K562 (cell line): ENCODE measurements around the gene PRR14. TPM values are rescaled to one million over a fixed set of nuclear protein-coding genes. Genes with fewer than 3 reads are reported as not detected.
A peak's percentile ranks its signal among the peaks of the same experiment; 100 is the strongest.

Experiments used
- ADNP ChIP-seq: fragments of 200-800 bp; sonication (Bioruptor generic); IDR thresholded peaks from 2 replicates; pipeline ENCODE4 v1.6.1; 2016; ENCODE audit warnings: missing genetic modification characterization, missing compliant biosample characterization
- CCNT2 ChIP-seq: IDR thresholded peaks from 2 replicates; pipeline ENCODE4 v1.6.1; 2011; ENCODE audit warnings: borderline replicate concordance, low read depth, mild to moderate bottlenecking, moderate library complexity, mixed read lengths, low read length; ENCODE audit not compliant: insufficient read length; ENCODE audit errors: extremely low read depth
- EP400 ChIP-seq: fragments of 450-650 bp; IDR thresholded peaks from 2 replicates; pipeline ENCODE4 v1.6.1; 2017; ENCODE audit warnings: antibody characterized with exemption, mild to moderate bottlenecking, moderate library complexity
- ETV5 ChIP-seq: sonication (generic); formaldehyde crosslinking; IDR thresholded peaks from 2 replicates; pipeline ENCODE4 v1.4.0; 2020; ENCODE audit warnings: low read depth, mild to moderate bottlenecking, missing genetic modification reagents
- FOS ChIP-seq: IDR thresholded peaks from 3 replicates; pipeline ENCODE4 v1.6.1; 2011; ENCODE audit not compliant: insufficient read length; ENCODE audit errors: extremely low read depth
- FOXA3 ChIP-seq, 2 experiments: fragments of 450-650 bp in 1 of 2; sonication (generic) in 1 of 2; formaldehyde crosslinking; IDR thresholded peaks in 1 of 2; conservative IDR thresholded peaks in 1 of 2; 2 replicates each; pipeline versions ENCODE4 v1.4.0 to v1.8.0; 2020 to 2022; ENCODE audit warnings: mild to moderate bottlenecking in 2 of 2, missing genetic modification reagents in 1 of 2
- FOXJ3 ChIP-seq: sonication (generic); formaldehyde crosslinking; IDR thresholded peaks from 2 replicates; pipeline ENCODE4 v1.4.0; 2020; ENCODE audit warnings: mild to moderate bottlenecking, missing genetic modification reagents
- HNRNPUL1 ChIP-seq: fragments of 200-400 bp; formaldehyde crosslinking; IDR thresholded peaks from 2 replicates; pipeline ENCODE4 v1.6.1; 2017; ENCODE audit warnings: low read length
- KAT2B ChIP-seq: IDR thresholded peaks from one replicate; pipeline ENCODE4 v1.6.1; 2012; ENCODE audit warnings: low read depth, mild to moderate bottlenecking, control low read depth, inconsistent platforms, low read length, moderate library complexity
- KDM1A ChIP-seq, 2 experiments: fragments of 450-650 bp; IDR thresholded peaks; 2 replicates each; pipeline ENCODE4 v1.6.1; 2016; ENCODE audit warnings: mild to moderate bottlenecking in 2 of 2
- OTX1 ChIP-seq: fragments of 450-650 bp; formaldehyde crosslinking; IDR thresholded peaks from 2 replicates; pipeline ENCODE4 v1.4.0; 2022; ENCODE audit warnings: mild to moderate bottlenecking
- PML ChIP-seq: IDR thresholded peaks from 2 replicates; pipeline ENCODE4 v1.6.1; 2012; ENCODE audit warnings: low read length, inconsistent platforms
- SMAD2 ChIP-seq: fragments of 150-350 bp; IDR thresholded peaks from 2 replicates; pipeline ENCODE4 v1.6.1; 2014; ENCODE audit warnings: low read depth, mild to moderate bottlenecking, low read length
- SMAD4 ChIP-seq: fragments of 250-450 bp; sonication (Bioruptor Pico); conservative IDR thresholded peaks from 2 replicates; pipeline ENCODE4 v1.8.0; 2021; ENCODE audit warnings: inconsistent platforms, mild to moderate bottlenecking, moderate library complexity
- SRSF7 ChIP-seq: fragments of 200-400 bp; formaldehyde crosslinking; optimal IDR thresholded peaks from 2 replicates; pipeline ENCODE3; 2017; ENCODE audit warnings: mild to moderate bottlenecking, low read depth, low read length
- TARDBP ChIP-seq: fragments of 450-650 bp; IDR thresholded peaks from 2 replicates; pipeline ENCODE4 v1.6.1; 2016
- TCFL5 ChIP-seq: fragments of 250-450 bp; sonication (Bioruptor Pico); conservative IDR thresholded peaks from 2 replicates; pipeline ENCODE4 v1.6.1; 2021; ENCODE audit warnings: mild to moderate bottlenecking, moderate library complexity, matching md5 sums
- ZBED1 ChIP-seq: IDR thresholded peaks from 2 replicates; pipeline ENCODE4 v1.6.1; 2014
- ZNF12 ChIP-seq: sonication (generic); formaldehyde crosslinking; IDR thresholded peaks from 2 replicates; pipeline ENCODE4 v1.4.0; 2020; ENCODE audit warnings: mild to moderate bottlenecking, missing genetic modification reagents
- ZNF3 ChIP-seq: fragments of 250-450 bp; sonication (Bioruptor Pico); IDR thresholded peaks from 2 replicates; pipeline ENCODE4 v1.5.0; 2021; ENCODE audit warnings: mild to moderate bottlenecking, moderate library complexity
- ZNF766 ChIP-seq: fragments of 200-800 bp; sonication (Bioruptor generic); conservative IDR thresholded peaks from 2 replicates; pipeline ENCODE4 v1.6.1; 2016; ENCODE audit warnings: missing genetic modification characterization, missing compliant biosample characterization
- polyA plus RNA-seq, 8 experiments: library from polyadenylated mRNA; depleted of rRNA in 4 of 8; stranded (reverse) in 5 of 8; unstranded in 3 of 8; fragments of >200 nt; fragmentation: Nextera tagmentation in 2 of 8; fragmentation: Illumina TruSeq in 1 of 8; extraction: Ambion mirVana in 2 of 8; extraction: Trizol in 1 of 8; gene quantifications; 2 replicates each; pipeline versions ENCODE4 v1.2.1 to v1.2.3, GENCODE V29; 2011 to 2014; ENCODE audit warnings: inconsistent platforms in 1 of 8, missing spikeins in 1 of 8
- total RNA-seq, 7 experiments: library from RNA; depleted of rRNA in 6 of 7; stranded (reverse); fragments of >200 nt in 6 of 7; fragmentation: Illumina TruSeq in 2 of 7; extraction: Trizol in 2 of 7; gene quantifications; 2 replicates each; pipeline versions ENCODE4 v1.2.1 to v1.2.3, GENCODE V29; 2011 to 2021; ENCODE audit warnings: low replicate concordance in 1 of 7
- TF ChIP-seq, protein P1 (sequence below): sonication (generic); formaldehyde crosslinking; IDR thresholded peaks from 2 replicates; pipeline ENCODE4 v1.9.0; 2022; ENCODE audit warnings: mild to moderate bottlenecking, missing genetic modification reagents
- TF ChIP-seq, protein P2 (sequence below): sonication (generic); formaldehyde crosslinking; IDR thresholded peaks from 2 replicates; pipeline ENCODE4 v1.8.1; 2022; ENCODE audit warnings: missing genetic modification reagents
- TF ChIP-seq, protein P3 (sequence below): fragments of 450-650 bp; conservative IDR thresholded peaks from 2 replicates; pipeline ENCODE4 v1.6.1; 2016; ENCODE audit warnings: missing genetic modification characterization, low read depth, mild to moderate bottlenecking, missing compliant biosample characterization, moderate library complexity
- TF ChIP-seq, protein P4 (sequence below): fragments of 450-650 bp; formaldehyde crosslinking; IDR thresholded peaks from 2 replicates; pipeline ENCODE4 v1.4.0; 2022; ENCODE audit warnings: mild to moderate bottlenecking, moderate library complexity
- TF ChIP-seq, protein P5 (sequence below): sonication (generic); formaldehyde crosslinking; IDR thresholded peaks from 2 replicates; pipeline ENCODE4 v1.8.0; 2022; ENCODE audit warnings: mild to moderate bottlenecking, missing genetic modification reagents

PRR14 gene
- total and polyA plus RNA-seq, 9 of the 15 experiments (the other 6 are each of a cell fraction or from before 2014, with no cell fraction given): 2.2 to 63.1 (median 11.5) TPM

DNA sequence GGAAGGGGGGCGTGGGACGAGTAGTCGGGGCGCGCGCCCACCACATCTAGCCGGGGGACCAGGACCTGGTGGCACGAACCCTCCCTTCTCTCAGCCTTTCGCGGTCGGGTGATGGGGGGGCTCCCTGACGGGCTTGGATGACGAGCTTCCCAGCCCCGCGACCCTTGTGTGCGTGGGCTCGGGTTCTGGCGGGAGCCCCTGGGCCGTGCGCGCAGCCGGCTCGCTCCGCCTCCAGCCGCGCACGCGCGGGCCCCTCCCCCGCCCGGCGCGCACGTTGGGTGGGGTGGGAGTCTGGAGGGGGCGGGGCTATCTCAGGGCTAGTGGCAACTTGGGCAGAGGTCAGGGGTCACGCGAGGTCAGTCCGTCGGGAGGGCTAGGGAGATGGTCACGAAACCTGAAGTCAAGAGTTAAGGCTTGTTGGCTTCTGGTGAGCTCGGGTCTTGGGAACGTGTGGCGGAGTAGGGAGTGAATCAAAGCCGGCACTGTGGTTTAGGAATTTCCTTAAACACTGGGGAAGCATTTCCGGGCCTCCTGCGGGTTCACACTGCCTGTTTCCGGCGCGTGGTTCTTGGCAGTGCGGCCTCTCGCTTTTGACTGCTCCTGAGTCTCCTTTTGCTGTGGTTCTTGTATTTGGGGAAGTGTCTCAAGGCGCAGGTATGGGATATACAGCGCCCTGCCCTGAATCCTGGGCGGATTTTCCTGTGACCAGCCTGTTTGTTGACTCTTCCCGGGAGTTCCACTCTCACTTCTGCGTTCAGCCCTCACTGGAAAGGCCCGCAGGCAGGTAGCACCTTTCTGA lies 48.3 kb downstream of the PRR14 start, which contains the start of gene SRCAP (continued):
- TF ChIP-seq, protein P1, sequence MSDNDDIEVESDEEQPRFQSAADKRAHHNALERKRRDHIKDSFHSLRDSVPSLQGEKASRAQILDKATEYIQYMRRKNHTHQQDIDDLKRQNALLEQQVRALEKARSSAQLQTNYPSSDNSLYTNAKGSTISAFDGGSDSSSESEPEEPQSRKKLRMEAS (CRISPR knock-in tag): no peak; the same call in 1 of the 2 replicates
- peak in 1 of 2 experiments; percentile 14; a peak in 1 of 4 replicates for TF ChIP-seq KDM1A (IDR thresholded peaks at IDR 0.05)
- no peak for TF ChIP-seq ADNP
- TF ChIP-seq TARDBP: no peak; the same call in 1 of the 2 replicates
- TF ChIP-seq ZNF766 (CRISPR knock-in tag): peak; percentile 56
- peak; percentile 82; the same call in 1 of the 2 replicates for TF ChIP-seq ZNF12 (CRISPR knock-in tag)
- TF ChIP-seq ZNF3: no peak
- TF ChIP-seq ETV5 (CRISPR knock-in tag): no peak
- TF ChIP-seq, protein P2, sequence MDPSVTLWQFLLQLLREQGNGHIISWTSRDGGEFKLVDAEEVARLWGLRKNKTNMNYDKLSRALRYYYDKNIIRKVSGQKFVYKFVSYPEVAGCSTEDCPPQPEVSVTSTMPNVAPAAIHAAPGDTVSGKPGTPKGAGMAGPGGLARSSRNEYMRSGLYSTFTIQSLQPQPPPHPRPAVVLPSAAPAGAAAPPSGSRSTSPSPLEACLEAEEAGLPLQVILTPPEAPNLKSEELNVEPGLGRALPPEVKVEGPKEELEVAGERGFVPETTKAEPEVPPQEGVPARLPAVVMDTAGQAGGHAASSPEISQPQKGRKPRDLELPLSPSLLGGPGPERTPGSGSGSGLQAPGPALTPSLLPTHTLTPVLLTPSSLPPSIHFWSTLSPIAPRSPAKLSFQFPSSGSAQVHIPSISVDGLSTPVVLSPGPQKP (CRISPR knock-in tag): no peak
- 0 out of 2 replicates have a peak, but pooled peaks have one; percentile 30 for TF ChIP-seq OTX1 (CRISPR knock-in tag)
- peak; percentile 81 for TF ChIP-seq CCNT2
- TF ChIP-seq, protein P3, sequence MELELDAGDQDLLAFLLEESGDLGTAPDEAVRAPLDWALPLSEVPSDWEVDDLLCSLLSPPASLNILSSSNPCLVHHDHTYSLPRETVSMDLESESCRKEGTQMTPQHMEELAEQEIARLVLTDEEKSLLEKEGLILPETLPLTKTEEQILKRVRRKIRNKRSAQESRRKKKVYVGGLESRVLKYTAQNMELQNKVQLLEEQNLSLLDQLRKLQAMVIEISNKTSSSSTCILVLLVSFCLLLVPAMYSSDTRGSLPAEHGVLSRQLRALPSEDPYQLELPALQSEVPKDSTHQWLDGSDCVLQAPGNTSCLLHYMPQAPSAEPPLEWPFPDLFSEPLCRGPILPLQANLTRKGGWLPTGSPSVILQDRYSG: no peak
- TF ChIP-seq, protein P4, sequence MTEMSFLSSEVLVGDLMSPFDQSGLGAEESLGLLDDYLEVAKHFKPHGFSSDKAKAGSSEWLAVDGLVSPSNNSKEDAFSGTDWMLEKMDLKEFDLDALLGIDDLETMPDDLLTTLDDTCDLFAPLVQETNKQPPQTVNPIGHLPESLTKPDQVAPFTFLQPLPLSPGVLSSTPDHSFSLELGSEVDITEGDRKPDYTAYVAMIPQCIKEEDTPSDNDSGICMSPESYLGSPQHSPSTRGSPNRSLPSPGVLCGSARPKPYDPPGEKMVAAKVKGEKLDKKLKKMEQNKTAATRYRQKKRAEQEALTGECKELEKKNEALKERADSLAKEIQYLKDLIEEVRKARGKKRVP (CRISPR knock-in tag): no peak
- peak; percentile 63 for TF ChIP-seq SMAD4
- no peak for TF ChIP-seq FOXA3 (CRISPR knock-in tag; conservative IDR thresholded peaks at IDR 0.05 in 1 of 2, IDR thresholded peaks at IDR 0.05 in 1 of 2)
- TF ChIP-seq, protein P5, sequence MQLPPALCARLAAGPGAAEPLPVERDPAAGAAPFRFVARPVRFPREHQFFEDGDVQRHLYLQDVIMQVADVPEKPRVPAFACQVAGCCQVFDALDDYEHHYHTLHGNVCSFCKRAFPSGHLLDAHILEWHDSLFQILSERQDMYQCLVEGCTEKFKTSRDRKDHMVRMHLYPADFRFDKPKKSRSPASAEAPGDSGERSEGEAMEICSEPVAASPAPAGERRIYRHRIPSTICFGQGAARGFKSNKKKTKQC: peak; percentile 74; the same call in 1 of the 2 replicates
- TF ChIP-seq TCFL5 (CRISPR knock-in tag): no peak
- TF ChIP-seq SRSF7: no peak
- no peak for TF ChIP-seq KAT2B
- peak; percentile 72 for TF ChIP-seq EP400
- TF ChIP-seq FOXJ3 (CRISPR knock-in tag): no peak
- TF ChIP-seq ZBED1: no peak
- no peak for TF ChIP-seq HNRNPUL1
- TF ChIP-seq SMAD2: no peak
- no peak for TF ChIP-seq FOS
- TF ChIP-seq PML: peak; percentile 43; the same call in 1 of the 2 replicates
